CD4-positive, alpha-beta T cell treated with Interleukin-12 subunit alpha and Interleukin-12 subunit beta, for 1 hour (primary cell): ENCODE measurements around the gene BTBD2.

Experiments used
- DNase-seq: peaks from one replicate; pipeline ENCODE4 v3.0.0-alpha.2; 2020

The BTBD2 gene

GRCh38 chr19:1981253-1981652, 34.3 kb downstream of the BTBD2 start:
- no peak for DNase-seq

- no peak for DNase-seq
Measured at GRCh38 chr19:1980809-1981181, 34.7 kb downstream of the BTBD2 start.

GRCh38 chr19:1980091-1980808, 35.3 kb downstream of the BTBD2 start:
- DNase-seq, result no peak

- DNase-seq, result no peak
Measured at GRCh38 chr19:1979642-1980041, 35.9 kb downstream of the BTBD2 start.

GRCh38 chr19:1979017-1979416, 36.5 kb downstream of the BTBD2 start:
- no peak for DNase-seq

GRCh38 chr19:1978346-1978894, 37.1 kb downstream of the BTBD2 start:
- no peak for DNase-seq

GRCh38 chr19:1977120-1977519, 38.4 kb downstream of the BTBD2 start:
- no peak for DNase-seq

- DNase-seq, result no peak
Measured at GRCh38 chr19:1975162-1975480, 40.4 kb downstream of the BTBD2 start.

GRCh38 chr19:1974381-1975161, 40.9 kb downstream of the BTBD2 start:
- DNase-seq, result no peak

GRCh38 chr19:1970806-1971502, 44.6 kb downstream of the BTBD2 start:
- DNase-seq, result no peak

- DNase-seq, result no peak
Measured at GRCh38 chr19:1970003-1970805, 45.3 kb downstream of the BTBD2 start.

GRCh38 chr19:1969176-1970002, 46.1 kb downstream of the BTBD2 start:
- no peak for DNase-seq

GRCh38 chr19:1968279-1969175, 47.0 kb downstream of the BTBD2 start:
- DNase-seq, result no peak

GRCh38 chr19:1967087-1967608, 48.4 kb downstream of the BTBD2 start:
- DNase-seq, result peak; percentile 25

- DNase-seq, result no peak
Measured at GRCh38 chr19:1962674-1963073, 52.8 kb downstream of the BTBD2 start.

- DNase-seq, result no peak
Measured at GRCh38 chr19:1961000-1961883, 54.3 kb downstream of the BTBD2 start.

- no peak for DNase-seq
Measured at GRCh38 chr19:1959928-1960589, 55.5 kb downstream of the BTBD2 start.

GRCh38 chr19:1957562-1958248, 57.8 kb downstream of the BTBD2 start:
- no peak for DNase-seq
